Astrocyte (in vitro differentiated cells and primary cell): ENCODE measurements around the gene TMEM9.

Source experiments
- EZH2 ChIP-seq: IDR thresholded peaks from 2 replicates; pipeline ENCODE4 v1.6.1; 2012; ENCODE audit warnings: mild to moderate bottlenecking, low read length, inconsistent platforms; ENCODE audit not compliant: insufficient read depth
- TF ChIP-seq, protein P1 (sequence below): IDR thresholded peaks from 2 replicates; pipeline ENCODE4 v1.5.1; 2011; ENCODE audit warnings: low read depth, mild to moderate bottlenecking, inconsistent platforms, low read length, moderate library complexity; ENCODE audit not compliant: insufficient read depth

- TF ChIP-seq, protein P1, sequence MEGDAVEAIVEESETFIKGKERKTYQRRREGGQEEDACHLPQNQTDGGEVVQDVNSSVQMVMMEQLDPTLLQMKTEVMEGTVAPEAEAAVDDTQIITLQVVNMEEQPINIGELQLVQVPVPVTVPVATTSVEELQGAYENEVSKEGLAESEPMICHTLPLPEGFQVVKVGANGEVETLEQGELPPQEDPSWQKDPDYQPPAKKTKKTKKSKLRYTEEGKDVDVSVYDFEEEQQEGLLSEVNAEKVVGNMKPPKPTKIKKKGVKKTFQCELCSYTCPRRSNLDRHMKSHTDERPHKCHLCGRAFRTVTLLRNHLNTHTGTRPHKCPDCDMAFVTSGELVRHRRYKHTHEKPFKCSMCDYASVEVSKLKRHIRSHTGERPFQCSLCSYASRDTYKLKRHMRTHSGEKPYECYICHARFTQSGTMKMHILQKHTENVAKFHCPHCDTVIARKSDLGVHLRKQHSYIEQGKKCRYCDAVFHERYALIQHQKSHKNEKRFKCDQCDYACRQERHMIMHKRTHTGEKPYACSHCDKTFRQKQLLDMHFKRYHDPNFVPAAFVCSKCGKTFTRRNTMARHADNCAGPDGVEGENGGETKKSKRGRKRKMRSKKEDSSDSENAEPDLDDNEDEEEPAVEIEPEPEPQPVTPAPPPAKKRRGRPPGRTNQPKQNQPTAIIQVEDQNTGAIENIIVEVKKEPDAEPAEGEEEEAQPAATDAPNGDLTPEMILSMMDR: no peak
- TF ChIP-seq EZH2: no peak
These were observed 39.8 kb upstream of the TMEM9 start for GRCh38 chr1:201194046-201194445.
